SU-DHL-6 (cell line): ENCODE results near the gene SDK1.

ENCODE experiments used
- EZH2phosphoT487 ChIP-seq: fragments of 200-600 bp; sonication (generic), shearing (Covaris generic); conservative IDR thresholded peaks from 2 replicates; pipeline ENCODE4 v1.6.1; 2018; ENCODE audit warnings: mild to moderate bottlenecking, antibody characterized with exemption, low read length, moderate library complexity, mixed read lengths
- TF ChIP-seq, protein P1 (sequence below): fragments of 200-600 bp; sonication (generic); IDR thresholded peaks from one replicate; pipeline ENCODE4 v1.5.1; 2017; ENCODE audit warnings: antibody characterized with exemption, mild to moderate bottlenecking, low read length, moderate library complexity; ENCODE audit not compliant: insufficient read depth, poor library complexity, severe bottlenecking

DNA sequence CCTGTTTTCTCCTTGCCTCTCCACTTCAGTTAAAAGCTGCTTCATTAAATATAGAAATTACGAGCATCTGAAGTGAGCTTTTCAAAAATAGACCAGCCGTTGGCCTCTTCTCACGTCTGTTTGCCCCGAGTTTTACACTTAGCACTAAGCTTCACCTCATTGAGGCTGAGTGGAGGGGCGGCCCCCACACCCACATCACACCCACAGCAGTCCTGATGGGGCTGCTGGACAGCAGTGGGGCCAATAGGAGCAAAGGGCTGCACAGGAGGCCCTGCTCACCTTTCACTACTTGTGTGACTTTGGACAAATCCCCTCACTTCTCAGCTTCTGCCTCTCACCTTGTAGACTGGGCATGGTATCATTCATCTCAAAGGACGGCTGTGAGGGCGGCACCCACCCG is 677.8 kb downstream of the SDK1 start:
- TF ChIP-seq EZH2phosphoT487: no peak
- TF ChIP-seq, protein P1, sequence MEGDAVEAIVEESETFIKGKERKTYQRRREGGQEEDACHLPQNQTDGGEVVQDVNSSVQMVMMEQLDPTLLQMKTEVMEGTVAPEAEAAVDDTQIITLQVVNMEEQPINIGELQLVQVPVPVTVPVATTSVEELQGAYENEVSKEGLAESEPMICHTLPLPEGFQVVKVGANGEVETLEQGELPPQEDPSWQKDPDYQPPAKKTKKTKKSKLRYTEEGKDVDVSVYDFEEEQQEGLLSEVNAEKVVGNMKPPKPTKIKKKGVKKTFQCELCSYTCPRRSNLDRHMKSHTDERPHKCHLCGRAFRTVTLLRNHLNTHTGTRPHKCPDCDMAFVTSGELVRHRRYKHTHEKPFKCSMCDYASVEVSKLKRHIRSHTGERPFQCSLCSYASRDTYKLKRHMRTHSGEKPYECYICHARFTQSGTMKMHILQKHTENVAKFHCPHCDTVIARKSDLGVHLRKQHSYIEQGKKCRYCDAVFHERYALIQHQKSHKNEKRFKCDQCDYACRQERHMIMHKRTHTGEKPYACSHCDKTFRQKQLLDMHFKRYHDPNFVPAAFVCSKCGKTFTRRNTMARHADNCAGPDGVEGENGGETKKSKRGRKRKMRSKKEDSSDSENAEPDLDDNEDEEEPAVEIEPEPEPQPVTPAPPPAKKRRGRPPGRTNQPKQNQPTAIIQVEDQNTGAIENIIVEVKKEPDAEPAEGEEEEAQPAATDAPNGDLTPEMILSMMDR: no peak
